GM18498 (cell line): ENCODE measurements around the gene RASD2.

Experiments
- ATAC-seq: cut with Tn5 transposase; IDR thresholded peaks from one replicate; pipeline ENCODE4 v1.9.1; 2021; ENCODE audit warnings: mild to moderate bottlenecking, moderate library complexity; ENCODE audit not compliant: unreplicated experiment

The RASD2 gene

DNA sequence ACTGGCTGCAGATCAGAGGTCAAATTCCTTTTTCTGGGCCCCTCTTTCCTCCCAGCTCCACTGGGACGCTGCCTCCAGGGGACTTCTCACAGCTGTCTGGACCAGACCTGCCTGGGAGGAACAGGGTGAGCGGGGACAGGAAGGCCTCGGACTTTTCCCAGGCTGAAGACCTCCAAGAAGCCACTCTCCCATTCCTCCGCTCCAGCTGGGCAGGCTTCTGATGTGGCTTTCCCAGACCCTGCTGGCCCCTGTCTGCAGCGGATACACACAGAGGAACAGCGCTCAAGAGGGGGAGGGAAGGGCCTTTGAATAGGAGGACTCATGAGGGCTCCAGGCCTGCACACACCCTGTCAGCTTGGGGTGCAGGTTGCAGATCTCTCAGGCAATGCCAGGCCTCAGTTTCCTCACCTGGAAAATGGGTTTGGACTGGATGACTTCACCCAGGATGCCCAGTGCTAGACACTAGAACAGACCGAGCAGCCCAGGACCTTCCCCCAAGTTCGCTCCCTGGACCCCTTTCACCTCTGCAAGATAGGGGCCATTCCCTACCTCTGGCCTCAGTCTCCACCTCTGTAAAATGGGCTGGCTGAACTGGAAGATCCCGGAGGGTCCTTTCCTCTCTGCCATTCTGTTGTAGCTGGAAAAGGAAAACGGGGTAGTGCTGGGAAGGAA is 39.9 kb downstream of the RASD2 start:
- ATAC-seq: no peak

DNA sequence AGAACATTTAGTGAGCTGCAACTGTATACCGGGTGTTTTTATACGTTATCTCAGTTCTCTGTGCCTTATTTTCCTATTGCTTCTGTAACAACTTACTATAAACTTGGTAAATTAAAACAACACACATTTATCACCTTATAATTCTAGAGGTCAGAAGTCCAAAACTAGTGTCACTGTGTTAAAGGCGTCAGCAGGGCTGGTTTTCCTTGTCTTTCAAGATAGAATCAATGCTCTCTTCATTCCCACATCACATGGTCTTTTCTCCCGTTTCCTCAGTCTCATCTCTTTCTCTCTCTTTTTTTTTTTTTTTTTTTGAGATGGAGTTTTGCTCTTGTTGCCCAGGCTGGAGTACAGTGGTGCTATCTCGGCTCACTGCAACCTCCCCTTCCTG is 40.4 kb downstream of the RASD2 start:
- no peak for ATAC-seq

DNA sequence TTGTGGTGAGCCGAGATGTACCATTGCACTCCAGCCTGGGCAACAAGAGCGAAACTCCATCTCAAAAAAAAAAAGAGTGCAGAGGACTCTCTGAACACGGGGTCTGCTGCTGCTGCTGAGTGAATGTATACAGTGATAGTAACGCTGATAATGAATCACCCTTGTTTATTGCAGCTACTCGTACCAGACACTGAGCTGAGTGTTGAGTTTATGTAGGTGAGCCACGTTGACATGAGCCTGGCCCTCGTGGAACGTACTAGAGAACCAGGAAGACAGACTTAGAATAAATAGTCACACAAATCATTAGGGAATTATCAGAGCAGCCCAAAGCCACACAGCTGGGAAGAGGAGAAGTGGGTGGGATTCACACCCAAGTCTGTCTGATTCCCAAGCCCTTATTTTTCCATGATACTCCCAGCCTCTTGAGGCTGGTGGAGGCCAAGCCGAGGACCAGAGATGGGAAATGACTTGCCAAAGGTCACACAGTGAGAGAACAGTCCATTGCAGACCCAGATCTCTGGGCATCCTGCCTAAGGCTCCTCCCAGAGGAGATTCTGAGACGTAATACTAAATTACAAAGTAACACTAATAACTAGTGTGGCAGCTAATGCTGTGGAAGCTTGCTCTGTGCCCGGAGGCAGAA is 41.7 kb downstream of the RASD2 start:
- ATAC-seq: no peak

DNA sequence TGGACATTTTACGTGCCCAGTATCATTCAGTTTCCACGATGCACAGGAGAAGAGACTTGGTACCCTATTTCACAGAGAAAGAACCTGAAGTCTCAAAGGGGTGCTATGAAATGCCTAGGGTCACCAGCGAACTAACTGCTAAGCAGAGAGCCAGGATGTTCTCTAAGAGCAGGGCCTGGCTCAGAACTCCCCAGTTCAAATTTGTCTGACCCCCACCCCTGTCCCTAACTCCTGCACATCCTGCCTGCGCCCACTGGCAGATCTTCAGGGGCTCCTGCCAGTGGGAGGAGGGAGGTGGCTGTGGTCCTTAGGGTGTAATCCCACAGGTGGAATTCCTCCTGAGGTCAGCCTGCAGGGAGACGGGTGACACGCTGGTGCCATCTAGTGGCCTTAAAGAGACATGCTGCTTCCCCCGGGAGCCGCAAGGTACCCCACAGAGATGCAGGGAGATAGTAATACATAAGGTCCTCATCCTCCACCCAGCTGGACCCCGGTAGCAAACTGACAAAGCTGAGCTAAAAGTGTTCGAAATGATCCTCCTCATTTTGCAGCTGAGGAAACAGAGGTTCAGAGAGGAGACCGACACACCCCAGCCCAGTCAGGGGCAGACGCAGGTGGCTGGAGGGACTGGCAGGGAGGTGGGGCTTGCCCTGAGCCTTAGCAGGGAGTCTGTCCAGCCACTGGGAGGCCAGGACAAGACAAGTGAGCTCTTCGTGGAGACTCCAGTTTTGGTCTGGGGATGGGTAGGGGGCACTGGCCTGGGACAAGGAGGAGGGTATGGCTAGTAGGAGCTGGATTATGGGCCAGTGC is 42.4 kb downstream of the RASD2 start:
- no peak for ATAC-seq

DNA sequence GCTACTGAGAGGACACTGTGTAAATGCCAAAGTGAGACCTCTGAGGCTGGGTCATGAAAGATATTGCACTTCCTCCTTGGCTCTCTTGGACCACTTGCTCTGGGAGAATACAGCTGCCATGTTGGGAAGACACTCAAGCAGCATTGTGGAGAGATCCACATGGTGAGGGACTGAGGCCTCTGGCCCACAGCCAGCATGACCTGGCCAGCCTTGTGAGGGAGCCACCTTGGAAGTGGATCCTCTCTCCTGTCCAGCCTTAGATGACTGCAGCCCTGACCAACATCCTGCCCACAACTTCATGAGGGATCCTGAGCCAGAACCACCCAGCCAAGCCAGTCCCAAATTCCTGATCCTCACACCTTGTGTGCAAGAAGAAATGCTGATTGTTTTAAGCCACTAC is 46.1 kb downstream of the RASD2 start:
- no peak for ATAC-seq

DNA sequence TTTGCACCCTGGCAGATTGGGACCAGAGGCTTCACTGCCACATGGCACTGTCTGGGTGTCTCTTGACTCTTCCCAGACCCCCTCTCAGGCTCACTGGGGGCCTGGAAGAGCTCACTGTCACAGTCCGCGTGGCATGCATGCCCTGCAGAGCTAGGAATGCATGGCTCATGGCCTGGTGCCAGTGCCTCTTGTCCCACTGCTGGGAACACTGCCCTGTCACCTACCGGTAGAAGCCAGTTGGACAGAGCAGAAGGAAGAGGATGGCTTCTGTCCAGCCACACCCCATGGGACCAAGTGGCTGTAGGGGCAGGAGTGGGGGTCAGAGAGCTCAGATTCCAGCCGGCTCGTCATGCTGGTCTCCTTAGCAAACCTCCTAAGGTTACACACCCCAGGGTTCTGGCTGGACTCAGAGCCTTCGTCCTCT is 46.8 kb downstream of the RASD2 start:
- no peak for ATAC-seq

DNA sequence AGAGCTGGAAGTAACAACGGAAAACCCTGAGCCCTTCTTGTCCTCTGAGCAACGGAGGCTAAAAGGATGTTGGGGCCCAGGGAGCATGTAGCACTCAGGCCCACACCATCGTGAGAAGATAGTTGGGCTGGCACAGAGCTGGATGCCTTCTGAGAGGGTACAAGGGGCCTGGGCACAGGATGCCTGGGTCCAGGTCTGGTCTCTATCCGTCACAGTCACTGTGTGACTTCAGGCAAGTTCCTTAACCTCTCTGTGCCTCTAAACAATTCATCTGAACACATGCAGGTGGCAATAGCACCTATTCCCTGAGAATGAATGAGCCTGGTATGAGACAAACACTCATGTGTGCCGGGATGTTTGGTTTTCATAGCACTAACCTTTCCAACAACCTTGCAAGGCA is 47.3 kb downstream of the RASD2 start:
- ATAC-seq: no peak

DNA sequence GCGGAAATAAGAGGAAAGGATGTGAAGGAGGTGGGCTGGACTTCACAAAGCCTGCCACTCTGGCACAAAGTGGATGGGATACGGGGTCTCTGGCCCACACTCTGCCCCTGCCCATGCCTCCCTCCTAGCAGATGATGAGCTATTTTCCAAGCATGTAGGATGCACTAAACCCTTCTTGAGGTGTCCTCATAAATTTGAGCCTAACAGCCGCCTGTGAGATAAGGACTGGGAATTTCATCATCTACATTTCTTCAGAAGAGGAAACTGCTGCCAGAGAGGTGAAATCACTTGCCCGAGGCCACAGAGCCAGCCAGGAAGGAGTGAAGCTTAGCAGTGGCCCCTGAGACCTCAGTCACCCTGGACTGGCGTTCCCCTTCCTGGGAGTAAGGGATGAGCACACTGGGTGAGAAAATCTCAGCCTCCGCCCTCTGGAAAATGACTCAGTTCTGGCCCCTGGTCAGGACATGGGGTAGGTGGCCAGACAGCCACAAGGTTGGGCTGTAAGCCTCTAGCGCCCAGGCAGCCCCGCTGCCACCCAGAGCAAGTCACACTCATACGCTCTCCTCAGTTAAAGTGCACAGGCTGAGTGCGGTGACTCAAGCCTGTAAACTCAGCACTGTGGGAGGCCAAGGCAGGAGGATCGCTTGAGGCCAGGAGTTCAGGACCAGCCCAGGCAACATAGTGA is 48.6 kb downstream of the RASD2 start:
- no peak for ATAC-seq

DNA sequence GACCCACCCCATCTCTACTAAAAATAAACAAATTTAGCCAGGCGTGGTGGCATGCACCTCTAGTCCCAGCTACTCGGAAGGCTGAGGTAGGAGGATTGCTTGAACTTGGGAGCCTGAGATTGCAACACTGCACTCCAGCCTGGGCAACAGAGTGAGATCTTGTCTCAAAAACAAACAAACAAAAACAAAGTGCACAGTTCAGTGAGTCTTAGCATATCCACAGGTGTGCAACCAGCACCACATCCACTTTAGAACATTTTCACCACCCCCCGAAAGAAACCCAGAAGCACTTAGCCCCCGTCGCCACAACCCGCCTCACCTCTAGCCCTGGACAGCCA is 49.1 kb downstream of the RASD2 start:
- ATAC-seq: no peak

DNA sequence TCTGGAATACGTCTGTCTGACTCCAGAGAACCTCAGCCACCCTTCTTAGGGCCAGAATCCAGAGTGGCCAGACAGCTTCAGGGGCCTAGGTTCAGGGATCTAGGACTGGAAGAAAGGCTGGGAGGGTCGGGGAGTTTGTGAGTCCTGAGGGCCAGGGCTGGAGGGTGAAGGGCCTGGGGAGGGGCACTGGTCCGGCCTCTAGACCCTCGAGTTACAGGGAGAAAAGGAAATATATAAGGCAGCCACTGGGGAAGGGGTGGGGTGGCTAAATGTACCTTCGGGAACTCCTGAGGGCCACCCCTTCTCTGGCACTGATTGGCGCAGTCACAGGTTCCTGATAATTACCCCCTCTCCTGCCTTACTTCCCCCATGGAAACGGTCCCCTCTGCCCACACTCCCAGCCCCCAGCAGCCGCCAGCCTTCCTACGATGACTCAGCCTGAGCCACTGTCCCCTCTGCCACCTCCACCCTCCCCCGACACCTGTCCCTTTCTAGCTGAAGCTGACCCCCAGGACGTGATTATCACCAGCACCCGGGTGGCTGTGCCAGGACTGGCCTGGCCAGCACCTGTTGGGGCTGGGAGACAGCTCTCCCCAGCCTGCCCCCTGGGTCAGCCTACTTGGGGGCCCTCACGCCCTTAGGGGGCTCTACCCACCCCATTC is 50.1 kb downstream of the RASD2 start:
- no peak for ATAC-seq

DNA sequence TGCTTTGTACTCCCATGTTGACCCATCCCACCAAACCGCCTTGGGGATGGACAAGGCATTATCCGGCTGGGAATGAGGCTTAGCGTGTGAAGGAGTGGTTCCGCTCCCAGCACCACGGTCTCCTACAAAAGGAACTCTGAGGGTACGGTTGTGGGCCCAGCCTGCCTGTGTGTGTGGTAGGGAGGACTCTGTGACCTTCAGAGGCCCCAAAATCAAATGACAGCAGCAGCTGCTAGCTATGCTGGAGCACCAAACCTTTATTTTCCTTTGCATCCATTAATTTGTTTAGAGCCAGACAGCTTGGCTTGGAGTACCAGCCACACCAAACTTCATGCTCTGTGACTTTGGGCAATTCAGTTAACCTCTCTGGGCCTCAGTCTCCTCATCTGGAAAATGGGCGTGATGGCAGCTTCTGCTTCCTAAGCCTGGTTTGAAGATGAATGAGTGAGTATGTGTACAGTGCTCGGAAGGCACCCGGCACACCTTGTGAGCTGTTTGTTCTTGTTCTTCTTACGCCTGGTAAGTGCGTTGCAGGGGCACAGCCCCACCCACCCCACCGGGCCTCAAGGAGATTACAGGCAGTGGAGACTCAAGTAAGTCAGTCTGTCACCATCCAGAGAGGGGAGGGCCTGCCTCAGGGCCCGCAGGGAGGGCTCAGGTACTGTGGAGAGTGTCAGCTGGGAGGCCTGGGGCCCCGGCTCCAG is 51.2 kb downstream of the RASD2 start:
- no peak for ATAC-seq

DNA sequence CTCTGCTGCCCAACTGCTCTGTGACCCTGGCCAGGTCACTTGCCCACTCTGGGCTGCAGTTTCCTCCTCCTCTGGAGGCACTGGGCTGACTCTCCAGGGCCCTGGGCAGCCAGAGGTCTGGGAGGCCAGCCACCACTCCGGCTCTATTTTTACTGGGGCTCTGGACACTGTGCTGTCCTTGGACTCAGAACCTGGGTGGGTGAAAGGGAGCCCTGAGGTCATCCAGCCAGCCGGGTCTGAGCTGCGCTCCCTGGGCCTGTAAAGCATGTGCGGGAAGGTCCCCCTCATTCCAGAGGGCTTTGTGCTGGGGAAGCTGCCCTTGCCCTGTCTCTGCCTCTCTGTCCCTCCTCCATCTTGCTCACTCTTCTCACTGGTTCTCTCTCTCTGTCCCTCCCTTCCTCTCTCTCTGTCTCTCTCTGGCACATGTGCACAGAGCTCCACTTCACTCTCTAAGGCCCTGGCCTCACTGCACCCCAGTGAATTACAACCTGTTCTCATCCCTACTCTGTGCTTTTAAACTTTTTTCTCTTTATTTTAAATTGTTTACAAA is 51.9 kb downstream of the RASD2 start:
- no peak for ATAC-seq

DNA sequence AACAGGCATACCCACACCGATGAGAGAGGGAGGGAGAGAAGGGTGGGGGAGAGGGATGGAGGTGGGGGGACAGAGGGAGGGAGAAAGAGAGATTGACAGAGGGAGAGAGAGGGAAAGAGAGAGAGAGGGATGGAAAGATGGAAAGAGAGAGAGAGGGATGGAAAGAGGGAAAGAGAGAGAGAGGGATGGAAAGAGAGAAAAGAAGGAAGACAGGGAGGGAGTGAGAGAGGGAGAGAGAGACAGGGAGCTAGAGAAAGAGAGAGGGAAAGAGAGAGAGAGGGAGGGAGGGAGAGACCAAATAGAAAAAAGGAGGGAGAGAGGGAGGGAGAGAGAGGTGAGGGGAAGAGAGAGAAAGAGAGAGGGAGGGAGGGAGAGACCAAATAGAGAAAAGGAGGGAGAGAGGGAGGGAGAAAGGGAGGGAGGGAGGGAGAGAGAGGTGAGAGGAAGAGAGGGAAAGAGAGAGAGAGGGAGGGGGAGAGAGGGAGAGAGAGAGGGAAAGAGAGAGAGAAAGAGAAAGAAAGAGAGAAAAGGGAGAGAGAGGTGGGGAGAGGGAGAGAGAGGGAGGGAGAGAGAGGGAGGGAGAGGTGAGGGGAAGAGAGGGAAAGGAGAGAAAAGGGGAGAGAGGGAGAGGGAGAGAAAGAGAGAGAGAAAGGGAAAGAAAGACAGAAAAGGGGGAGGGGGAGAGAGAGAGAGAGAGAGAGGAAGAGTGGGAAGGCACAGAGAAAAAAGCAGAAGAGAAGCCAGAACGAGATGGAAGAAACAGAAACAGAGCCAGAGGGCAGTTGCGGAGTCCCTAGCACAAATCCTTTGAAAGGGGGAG is 52.6 kb downstream of the RASD2 start:
- no peak for ATAC-seq

DNA sequence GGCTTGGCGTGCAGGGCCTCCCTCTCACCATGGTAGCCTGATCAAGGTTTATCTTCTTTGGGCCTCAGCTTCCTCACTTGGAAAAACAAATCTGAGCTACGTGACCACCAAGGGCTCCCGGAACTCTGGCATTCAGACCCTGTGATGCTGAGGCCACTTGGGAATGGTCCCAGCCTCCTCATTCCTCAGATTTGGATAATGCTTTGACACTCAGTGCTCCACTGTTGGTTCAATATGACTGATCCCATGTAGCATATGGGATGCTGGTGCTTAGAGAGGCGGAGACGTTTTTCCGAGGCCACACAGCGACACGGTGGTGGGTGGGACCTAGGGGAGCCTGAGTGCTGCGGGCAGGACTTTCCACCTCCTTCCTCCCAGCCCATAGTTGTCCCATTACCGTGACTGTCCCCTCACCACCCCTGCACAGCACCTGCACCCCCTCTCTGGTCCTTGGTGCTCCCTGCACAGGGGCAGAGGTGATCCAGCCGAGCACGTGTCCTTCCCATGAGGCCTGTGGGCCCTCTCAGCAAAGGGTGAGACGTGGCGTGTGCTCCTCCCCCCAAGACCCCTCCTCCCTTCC is 53.4 kb downstream of the RASD2 start:
- ATAC-seq: no peak

DNA sequence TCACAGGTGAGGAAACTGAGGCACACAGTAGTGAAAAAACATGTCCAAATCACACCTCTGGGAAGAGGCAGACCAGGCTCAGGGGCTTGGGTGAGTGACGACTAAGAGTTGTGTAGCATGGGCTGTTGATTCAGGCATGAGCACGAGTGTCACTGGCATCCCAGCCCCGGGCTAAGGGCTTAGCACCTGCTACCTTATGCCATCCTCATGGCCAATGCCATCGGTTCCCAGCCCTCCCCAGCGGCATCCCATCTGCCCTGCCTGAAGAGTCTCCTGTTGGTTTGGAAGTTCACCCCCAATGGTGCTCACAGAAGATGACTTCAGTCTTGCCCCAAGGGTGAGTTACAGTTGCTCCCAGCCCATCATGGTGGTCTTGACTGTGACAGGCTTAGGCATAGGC is 54.1 kb downstream of the RASD2 start:
- no peak for ATAC-seq

DNA sequence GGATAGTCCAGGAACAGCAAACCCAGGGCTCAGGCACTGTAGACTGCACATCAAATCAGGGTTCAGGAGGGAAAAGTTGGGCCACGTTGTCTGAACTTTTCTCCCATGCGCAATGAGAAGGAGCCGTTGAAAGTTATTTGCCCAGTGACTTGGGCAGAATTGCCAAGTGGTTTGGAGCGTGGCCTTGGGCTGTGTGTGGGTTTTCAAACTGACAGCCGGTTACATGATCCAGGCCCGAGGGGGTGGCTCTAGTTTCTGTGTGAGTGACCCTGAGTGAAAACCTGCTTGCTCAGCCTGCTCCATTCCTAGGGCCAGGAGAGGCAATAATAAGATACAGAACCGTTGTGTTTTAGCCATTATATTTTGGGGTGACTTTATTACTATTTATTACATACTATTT is 56.2 kb downstream of the RASD2 start:
- no peak for ATAC-seq

DNA sequence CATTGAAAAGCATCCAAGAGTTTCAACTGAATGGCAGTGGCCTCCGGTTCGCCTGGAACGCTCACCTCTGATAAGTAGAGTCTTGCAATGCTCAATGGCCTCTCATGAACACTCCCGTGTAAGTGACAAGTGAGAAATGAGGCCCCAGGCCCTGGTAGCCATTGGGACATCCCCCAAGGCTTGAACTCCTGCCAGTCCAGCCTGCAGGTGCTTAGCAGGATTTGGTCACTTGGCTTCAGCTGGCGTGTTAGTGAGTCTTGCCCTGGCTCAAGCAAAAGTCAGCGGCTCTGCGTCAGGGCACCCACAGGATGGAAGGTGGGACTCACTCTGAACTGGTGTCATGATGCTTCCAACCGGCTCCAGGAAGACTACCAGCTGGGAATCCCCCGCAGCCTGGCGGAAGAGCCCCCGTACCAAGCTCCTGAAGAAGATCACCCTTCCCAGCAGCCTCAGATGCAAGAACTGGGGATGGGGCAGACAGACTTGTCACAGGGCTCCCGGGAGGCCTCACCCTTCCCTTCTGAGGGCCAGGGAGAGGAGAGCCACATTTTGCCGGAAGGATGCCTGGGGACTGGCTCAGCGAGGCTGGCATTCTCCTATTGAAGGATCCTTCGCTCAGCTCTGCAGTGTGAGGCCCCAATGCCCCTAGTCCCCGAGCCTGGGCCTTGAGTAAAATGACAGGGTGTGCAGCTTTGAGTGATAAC is 57.2 kb downstream of the RASD2 start:
- ATAC-seq: no peak

DNA sequence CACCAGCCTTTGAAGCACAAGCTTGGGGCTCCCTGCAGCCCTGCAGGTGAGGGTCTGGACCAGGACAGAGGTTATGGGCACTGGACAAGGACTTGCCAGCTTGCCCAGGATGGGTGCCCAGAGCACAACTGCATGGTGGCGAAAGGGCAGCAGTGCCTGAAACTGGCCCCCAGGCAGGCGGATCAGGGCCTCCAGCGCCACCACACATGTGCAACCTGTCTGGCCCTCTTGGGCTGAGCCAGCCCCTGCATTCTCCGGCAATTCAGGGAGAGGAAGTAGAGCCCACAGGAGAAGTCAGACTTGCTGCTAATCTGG is 57.7 kb downstream of the RASD2 start:
- ATAC-seq: no peak

DNA sequence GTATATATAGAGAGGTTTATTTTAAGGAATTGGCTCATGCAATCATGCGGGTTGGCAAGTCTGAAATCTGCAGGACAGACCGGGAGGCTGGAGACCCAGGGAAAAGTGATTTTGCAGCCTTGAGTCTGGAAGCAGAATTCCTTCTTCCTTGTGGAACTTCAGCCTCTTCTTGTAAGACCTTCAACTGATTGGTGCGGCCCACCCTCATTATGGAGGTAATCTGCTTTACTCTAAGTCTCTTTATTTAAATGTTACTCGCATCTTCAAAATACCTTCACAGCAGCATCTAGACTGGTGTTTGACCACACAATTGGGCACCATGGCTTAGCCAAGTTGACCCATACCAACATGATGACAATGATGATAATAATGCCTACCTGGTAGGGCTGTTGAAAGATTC is 58.7 kb downstream of the RASD2 start:
- no peak for ATAC-seq
